Measurements from ENCODE around the gene PALLD.

The PALLD gene

GRCh38 chr4:168765726-168766125 lies 268.9 kb downstream of the PALLD start:
- no peak for DNase-seq (ENCODE audit: low spot score)

- DNase-seq (ENCODE audit: low spot score): peak; percentile 28
Measured at GRCh38 chr4:168766604-168767316, 269.9 kb downstream of the PALLD start.

- DNase-seq (ENCODE audit: low spot score): no peak
Measured at GRCh38 chr4:168769416-168769815, 272.6 kb downstream of the PALLD start.

- no peak for DNase-seq (ENCODE audit: low spot score)
Measured at GRCh38 chr4:168769837-168770236, 273.0 kb downstream of the PALLD start.

GRCh38 chr4:168771251-168771650 lies 274.4 kb downstream of the PALLD start:
- DNase-seq (ENCODE audit: low spot score): no peak

GRCh38 chr4:168773388-168774195 lies 276.7 kb downstream of the PALLD start:
- DNase-seq (ENCODE audit: low spot score): no peak

- DNase-seq (ENCODE audit: low spot score): no peak
Measured at GRCh38 chr4:168776382-168776781, 279.5 kb downstream of the PALLD start.

- no peak for DNase-seq (ENCODE audit: low spot score)
Measured at GRCh38 chr4:168777277-168777965, 280.6 kb downstream of the PALLD start.

GRCh38 chr4:168781341-168781740 lies 284.5 kb downstream of the PALLD start:
- no peak for DNase-seq (ENCODE audit: low spot score)

- no peak for DNase-seq (ENCODE audit: low spot score)
Measured at GRCh38 chr4:168781926-168782325, 285.1 kb downstream of the PALLD start.

- DNase-seq (ENCODE audit: low spot score): no peak
Measured at GRCh38 chr4:168782439-168782838, 285.6 kb downstream of the PALLD start.

GRCh38 chr4:168784786-168785461 lies 288.1 kb downstream of the PALLD start:
- DNase-seq (ENCODE audit: low spot score): no peak

GRCh38 chr4:168787334-168787733 lies 290.5 kb downstream of the PALLD start:
- no peak for DNase-seq (ENCODE audit: low spot score)

GRCh38 chr4:168787801-168788595 lies 291.1 kb downstream of the PALLD start:
- no peak for DNase-seq (ENCODE audit: low spot score)

- no peak for DNase-seq (ENCODE audit: low spot score)
Measured at GRCh38 chr4:168790898-168791297, 294.0 kb downstream of the PALLD start.

GRCh38 chr4:168791376-168791775 lies 294.5 kb downstream of the PALLD start:
- DNase-seq (ENCODE audit: low spot score): no peak

- DNase-seq (ENCODE audit: low spot score): no peak
Measured at GRCh38 chr4:168793542-168793941, 296.7 kb downstream of the PALLD start.

GRCh38 chr4:168794092-168794707 lies 297.3 kb downstream of the PALLD start:
- DNase-seq (ENCODE audit: low spot score): no peak

GRCh38 chr4:168794881-168795280 lies 298.0 kb downstream of the PALLD start:
- DNase-seq (ENCODE audit: low spot score): no peak

GRCh38 chr4:168795346-168795745 lies 298.5 kb downstream of the PALLD start:
- no peak for DNase-seq (ENCODE audit: low spot score)
